NOMO-1 treated with DMSO at 0.1 percent for 48 hours (cell line): ENCODE results near the gene PDLIM7.

Source experiments
- DNase-seq: peaks from one replicate; lab custom pipeline; 2025; ENCODE audit not compliant: unreplicated experiment; lab: John Stamatoyannopoulos, UW

PDLIM7 gene

DNA sequence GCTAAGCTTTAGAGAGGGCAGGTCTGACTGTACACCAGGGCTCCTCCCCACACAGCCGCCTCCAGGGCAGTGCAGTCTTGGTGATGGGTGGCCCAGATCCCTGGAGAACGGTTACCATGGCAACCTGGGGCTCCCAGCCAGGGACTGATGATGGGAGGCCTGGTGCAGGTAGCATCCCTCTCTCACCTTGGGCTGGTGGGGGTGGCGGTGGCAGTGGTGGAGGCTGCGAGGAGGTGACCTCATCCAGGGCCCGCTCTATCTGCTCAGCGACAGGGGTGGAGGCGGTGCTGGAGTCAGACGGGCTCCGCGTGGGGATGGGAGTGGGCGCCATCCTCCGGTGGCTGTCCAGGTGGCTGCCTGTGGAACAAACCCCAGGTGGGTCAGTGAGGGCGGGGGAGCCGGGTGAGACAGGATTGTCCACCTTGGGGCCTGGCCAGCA is 38.5 kb downstream of the PDLIM7 start:
- DNase-seq, result no peak

- no peak for DNase-seq
Measured at GRCh38 chr5:177457852-177458681, 39.3 kb downstream of the PDLIM7 start.

DNA sequence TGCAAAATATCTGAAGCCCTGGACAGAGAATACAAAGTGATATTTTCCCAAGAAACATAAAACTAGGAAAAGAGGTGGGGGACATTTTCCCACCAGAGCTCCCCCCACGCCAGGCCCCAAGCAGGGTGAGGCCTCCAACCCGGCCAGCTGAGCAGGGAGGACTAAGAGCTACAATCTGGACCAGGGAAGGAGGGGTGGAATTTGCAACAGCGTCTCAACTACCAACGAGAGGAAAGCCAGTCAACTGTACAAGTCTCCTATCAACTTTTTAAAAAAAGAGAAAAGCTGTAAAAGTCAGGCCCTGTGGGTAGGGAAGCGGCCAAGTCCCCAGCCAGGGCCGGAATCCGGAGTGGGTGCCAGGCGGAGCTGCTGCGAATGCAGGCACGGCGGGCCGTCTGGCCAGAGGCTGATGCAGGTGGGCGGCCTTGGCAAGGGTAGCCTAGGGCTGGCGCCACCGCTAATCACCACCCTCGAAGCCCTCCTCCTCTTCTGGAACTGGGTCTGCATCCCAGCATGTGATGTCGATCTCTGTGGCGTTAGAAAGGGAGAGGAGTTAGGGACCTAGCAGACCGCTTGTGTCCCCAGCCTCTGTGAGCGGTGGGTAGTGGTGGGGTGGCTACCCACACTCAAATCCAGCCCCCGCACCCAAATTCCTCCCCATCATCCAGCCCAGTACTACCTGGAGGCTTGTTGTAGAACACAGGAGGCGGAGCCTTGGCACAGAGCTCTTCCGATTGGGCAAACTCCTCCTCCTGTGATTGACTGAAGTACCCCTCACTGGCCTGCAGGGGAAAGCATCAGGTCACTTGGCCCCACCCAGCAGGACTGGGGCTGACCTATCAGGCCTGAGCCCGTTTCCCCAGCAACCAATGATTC is 40.2 kb downstream of the PDLIM7 start:
- DNase-seq, result peak; percentile 94

DNA sequence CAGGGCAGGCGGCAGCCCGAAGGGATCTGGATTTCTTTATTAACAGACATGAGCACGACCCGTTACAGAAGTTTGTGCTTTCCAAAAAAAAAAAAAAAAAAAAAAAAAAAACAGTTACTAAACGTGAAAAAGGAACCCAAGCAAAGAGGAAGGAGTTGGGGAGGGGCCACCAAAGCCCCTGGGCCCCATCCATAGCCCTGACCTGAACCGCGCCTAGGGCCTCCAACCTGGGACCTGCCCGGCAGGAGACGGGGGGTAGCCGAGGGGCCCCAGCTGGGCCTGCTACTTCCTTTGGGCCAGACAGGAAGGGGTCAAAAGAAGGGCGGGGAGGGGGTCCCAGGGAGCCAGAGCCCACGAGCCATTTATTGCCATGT is 40.8 kb downstream of the PDLIM7 start:
- no peak for DNase-seq

DNA sequence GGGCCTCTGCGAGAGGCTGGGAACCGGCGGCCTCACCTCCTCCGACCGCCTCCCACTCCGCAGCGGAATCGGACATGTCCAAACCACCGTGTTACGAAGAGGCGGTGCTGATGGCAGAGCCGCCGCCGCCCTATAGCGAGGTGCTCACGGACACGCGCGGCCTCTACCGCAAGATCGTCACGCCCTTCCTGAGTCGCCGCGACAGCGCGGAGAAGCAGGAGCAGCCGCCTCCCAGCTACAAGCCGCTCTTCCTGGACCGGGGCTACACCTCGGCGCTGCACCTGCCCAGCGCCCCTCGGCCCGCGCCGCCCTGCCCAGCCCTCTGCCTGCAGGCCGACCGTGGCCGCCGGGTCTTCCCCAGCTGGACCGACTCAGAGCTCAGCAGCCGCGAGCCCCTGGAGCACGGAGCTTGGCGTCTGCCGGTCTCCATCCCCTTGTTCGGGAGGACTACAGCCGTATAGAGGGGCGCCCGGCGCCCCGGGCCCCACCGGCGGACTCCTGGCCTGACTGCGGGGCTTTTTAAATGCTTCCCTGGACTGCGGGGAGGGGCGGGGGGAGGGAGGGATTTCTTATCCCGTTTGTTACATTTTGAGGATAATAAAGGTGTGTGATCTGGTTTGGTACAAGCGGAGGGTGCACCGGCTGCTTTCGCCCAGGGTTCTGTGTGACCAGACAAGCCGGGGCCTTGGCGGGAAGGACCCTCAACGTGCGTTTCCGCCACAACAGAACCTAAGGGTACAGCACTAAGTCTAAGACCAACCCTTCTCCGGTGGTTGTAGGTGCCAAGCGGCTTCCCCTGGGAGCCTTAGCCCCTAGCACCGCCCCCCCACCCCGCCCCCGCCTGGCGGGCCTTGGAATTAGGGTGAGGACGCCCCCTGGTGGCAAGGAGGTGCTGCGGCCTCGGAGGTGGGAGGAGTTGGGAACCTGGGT is 41.5 kb downstream of the PDLIM7 start:
- DNase-seq, result peak; percentile 82

DNA sequence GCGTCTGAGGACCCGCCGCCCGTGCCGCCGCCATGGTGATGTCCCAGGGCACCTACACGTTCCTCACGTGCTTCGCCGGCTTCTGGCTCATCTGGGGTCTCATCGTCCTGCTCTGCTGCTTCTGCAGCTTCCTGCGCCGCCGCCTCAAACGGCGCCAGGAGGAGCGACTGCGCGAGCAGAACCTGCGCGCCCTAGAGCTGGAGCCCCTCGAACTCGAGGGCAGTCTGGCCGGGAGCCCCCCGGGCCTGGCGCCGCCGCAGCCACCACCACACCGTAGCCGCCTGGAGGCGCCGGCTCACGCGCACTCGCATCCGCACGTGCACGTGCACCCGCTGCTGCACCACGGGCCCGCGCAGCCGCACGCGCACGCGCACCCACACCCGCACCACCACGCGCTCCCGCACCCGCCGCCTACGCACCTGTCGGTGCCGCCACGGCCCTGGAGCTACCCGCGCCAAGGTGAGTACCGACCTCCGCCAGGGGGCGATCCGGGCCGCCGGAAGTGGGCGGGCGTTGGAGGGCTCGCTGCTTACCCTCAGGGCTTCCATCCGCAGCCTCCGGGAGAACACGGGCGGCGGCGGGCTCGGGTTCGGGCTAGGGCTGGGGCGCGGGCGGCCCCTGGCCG is 42.3 kb downstream of the PDLIM7 start:
- peak; percentile 44 for DNase-seq

DNA sequence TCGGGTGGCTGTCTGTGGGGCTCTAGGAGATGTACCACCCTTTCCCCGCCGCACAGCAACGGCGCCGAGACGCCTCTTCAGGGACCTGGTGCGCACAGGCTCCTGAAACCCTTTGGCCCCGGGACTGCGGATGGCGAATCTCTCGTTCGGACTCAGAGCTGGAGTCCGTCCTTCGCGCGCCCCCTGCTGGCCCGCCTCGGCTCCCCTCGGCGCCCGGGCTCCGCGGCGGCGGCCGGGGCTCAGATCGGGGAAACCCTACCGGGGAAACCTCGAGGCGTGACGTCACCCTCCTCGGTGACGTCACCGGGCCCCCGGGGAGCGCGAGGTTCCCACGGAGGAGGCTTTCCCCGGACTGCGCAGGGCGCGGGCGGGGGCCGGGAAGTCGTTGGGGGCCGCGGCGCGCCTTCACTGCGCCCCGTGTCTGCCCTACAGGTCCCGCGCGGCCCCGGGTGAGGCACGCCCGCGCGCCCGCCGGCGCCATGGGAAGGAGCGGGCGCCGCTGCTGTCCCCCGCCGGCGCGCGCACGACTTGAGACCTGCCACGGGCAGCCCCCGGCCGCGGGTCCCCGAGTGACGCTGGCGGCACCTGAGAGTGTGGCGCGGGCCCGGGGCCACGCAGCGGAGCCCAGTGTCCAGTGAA is 42.9 kb downstream of the PDLIM7 start:
- DNase-seq, result peak; percentile 88

DNA sequence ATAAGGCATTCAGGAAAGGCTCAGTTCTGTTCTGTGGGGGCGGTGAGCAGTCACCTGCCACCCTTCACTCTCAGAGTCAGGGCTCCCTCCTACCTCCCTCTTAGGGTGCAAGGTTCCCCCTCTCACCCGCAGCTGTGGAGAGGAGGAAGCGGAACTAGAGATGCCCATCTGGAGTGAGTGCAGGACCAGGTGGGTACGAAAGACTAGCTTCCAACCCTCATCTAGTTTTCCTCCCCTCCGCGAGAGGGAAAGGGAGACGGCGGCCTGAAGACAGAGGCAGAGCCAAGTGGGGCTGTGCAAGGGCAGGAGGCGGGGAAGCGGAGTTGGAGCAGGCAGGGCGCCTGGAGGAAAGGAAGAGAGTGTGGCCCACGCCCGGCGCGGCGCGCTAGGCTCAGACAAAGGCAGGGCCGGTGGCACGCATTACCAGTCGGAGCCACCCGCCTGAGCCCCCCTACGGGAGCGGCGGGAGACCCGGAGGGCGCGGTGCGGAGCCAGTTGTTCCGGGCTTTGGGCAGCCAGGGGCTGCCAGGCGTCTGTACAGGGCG is 43.5 kb downstream of the PDLIM7 start:
- DNase-seq, result no peak

DNA sequence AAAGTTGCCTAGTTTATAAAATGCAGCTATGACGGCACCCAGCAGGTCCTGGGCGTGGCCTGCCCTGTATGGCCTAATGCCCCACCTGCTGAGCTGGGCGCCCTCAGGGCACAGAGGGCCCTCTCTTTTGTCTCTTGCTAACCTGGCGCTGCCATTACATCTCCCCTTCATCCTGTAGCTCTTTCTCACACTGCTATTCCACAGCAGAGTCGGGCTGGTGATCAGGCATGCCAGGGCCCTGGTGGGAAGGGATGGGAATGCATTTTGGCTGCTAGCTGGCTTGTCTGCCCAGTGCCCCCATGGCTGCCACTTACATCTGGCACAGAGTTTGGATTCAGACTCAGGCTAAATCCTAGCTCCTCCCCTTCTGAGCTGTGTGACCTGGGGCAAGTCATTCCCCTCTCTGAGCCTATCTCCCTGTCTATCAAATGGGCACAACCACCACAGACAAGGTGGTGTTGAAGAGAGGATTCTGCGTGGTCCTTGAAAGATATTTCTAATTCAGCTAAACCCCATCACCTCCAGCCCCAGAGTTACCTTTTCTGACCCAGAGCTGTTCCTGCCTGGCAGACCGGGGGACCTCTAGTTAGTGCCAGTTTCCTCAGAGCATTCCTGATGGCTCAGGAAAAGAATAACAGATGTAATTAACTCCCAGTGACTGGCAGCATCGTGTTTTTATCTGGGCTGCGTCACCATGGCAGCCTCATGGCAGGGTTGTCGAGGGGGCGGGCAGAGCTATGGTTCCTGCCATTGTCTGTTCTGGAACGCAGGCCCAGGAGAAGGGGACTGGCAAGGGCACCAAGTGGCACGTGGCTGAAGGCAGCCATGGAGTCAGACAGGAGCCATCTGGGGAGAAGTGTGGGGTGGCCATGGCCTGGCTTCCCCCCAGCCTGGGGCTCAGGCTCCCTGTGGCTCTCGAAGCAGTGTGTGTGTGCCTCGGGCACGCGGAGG is 44.4 kb downstream of the PDLIM7 start:
- no peak for DNase-seq

DNA sequence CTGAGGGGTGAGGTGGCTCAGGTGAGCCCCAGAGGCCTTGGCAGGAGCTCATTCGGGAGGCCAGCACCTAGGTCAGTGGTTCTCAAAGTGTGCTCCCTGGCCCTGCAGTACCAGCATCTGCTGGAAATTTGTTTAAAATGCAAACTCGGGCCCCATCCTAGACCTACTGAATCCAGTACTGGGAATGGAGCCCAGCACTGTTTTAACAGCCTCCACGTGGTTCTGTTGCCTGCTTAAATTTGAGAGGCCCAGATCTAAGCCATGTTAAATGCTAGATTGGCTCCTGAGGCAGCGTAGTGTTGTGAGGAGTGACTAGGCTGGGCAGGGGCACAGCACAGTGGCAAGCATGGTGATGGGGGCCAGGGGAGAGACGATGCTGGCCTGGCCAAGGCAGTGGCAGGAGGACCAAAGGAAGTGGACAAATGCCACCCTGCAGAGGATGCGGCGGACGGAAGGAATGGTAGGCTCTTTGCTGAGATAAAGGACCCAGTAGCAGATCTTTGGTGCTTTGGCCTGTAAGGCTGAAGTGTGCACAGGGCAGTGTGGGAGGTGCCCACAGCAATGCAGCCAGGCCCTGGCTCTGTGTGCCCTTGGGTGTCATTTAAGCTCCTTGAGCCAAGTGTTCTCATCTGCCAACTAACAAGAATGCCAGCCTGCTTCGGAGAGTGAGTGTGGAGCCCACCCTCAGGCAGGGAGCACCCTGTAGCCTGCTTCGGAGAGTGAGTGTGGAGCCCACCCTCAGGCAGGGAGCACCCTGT is 46.6 kb downstream of the PDLIM7 start:
- no peak for DNase-seq

DNA sequence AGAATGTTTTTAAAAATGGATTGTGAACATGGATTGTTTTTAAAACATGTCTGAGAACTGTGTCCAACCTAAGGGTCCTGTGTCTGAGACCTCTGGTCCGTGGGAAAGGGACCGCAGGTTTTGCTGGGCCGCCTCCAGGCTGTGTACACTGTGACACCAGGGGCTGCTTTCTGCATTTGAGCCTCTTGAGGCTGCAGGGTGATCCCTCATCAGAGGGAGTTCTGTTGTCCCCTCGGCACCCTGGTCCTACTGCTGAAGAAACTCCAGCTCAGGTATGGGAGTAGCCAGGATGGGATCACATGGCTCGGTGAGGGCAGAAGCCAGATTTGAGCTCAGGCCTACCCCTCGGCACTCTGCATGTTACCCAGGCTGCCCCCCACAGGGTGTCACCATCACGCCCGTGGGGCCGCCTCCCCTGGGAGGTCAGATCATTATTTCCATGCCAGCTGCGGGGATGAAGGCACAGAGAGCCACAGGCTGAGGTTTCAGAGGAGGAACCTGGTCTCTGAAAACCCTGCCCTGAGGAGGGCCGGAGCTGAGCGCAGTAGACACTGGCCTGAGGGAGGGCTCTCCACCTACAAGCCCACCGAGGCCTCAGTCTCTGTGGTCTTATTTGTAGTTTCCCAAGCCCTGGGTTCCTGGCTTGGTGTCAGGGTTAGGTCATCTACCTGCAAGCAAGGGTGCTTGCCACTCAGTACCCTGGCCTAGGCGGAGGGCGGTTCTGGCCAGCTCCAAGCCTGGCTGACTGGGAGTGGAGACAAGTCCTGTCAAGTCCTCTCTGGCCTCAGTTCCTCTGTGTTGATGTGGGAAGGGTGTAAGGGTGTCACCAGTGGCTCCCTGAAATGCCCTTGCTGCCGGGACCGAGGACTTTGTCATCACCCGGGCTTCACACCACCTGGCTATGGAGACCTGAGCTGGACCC is 48.0 kb downstream of the PDLIM7 start:
- DNase-seq, result no peak

DNA sequence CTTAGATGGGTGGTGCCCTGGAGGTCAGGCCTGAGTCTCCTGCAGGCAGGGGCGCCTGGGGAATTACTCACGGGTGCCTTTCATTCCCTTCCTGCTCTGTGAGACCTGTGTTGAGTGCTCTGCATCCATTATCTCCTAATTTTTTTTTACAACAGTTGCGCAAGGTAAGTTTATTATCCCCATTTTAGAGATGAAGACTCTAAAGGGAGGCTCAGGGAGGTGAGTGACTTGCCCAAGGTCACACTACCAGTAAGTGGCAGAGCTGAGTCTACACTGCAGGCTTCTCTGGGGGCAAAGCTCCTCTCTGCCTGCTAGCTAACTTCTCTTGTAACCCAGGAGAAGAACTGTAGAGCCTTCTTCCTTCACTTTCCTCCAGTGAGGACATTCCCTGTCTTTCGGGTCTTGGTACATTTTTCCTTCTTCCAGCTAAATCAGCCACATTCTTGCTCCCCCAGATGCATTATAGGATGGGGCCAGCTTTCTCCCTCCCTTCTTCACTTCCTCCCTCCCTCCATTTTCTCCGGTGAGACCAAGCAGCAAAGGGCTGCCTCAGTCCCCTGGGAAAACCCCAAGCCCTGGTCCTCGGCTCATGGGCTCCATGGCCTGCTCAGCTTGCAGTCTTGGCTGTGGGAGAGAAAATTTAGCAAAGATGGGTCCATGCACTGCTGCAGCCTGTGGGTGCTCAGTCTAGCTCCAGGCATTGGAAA is 49.0 kb downstream of the PDLIM7 start:
- DNase-seq, result no peak

- DNase-seq, result peak; percentile 12
Measured at GRCh38 chr5:177447611-177448243, 49.7 kb downstream of the PDLIM7 start.

DNA sequence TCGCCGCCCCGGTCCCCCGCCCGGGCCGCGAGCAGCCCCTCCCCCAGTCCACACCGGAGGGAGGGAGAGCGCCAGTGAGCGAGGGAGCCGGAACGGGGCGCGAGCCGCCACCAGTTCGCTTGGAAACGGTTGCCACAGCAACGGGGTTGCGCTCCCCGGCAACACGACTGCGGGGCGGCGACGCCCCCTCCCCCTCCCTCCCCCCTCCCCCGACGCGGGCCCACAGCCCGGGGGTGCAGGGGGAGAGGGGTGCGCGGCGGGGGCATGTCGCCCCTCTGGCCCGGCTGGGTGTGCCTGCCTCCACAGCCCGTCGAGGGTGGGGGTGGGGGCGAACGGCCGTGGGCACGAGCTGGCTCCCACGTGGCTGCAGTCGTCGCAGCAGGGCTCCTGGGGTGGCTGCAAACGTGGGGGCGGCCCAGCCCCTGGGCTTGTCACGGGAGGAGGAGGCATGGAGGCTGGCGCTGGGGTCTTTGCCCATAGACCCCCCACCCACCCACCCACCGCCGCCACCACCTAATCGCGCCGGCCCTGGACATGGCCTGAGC is 50.3 kb downstream of the PDLIM7 start:
- DNase-seq, result peak; percentile 21
